K562 (cell line): ENCODE data around the gene KCNQ5. TPM values are rescaled to one million over a fixed set of nuclear protein-coding genes. Genes with fewer than 3 reads are reported as not detected.

Experiments
- ATAC-seq: fragments of 200-7000 bp; cut with Tn5 transposase; 3 replicates; pipeline ENCODE4 v1.9.1; 2020; ENCODE audit warnings: moderate library complexity
- BruUV-seq: library from RNA; stranded (reverse); fragments of 400-500 nt; replicated peaks from 2 replicates; lab custom pipeline; 2021; lab: Mats Ljungman, UMichigan
- CTCF ChIA-PET: fragments of 300-600 bp; formaldehyde crosslinking; extraction: SDS; loops from one replicate; lab custom pipeline; 2021; ENCODE audit warnings: low intra/inter-chr PET ratio; lab: Yijun Ruan, JAX
- POLR2A ChIA-PET: fragments of 300-600, 350-650 bp; sonication (Branson Sonifier 250); formaldehyde crosslinking; extraction: SDS; loops from one replicate; lab custom pipeline; 2021; ENCODE audit warnings: antibody characterized with exemption, inconsistent platforms; lab: Yijun Ruan, JAX
- DNase-seq, 4 experiments: peaks; one replicate each; pipeline versions ENCODE4 v3.0.0 to v3.0.0-alpha.2; 2011 to 2018; ENCODE audit warnings: low spot score in 3 of 4, mixed read lengths in 3 of 4; ENCODE audit errors: extremely low read depth in 1 of 4
- FAIRE-seq: peaks from 2 replicates; lab custom pipeline; 2011; peaks lifted over from hg19 to GRCh38; lab: Jason Lieb, UNC
- H2AFZ ChIP-seq: 2 replicates; pipeline ENCODE4 v1.6.0; 2011; ENCODE audit warnings: low read depth, low read length, control low read depth, inconsistent platforms
- H3K27ac ChIP-seq: fragments of 200-600 bp; 3 replicates; pipeline ENCODE4 v1.8.0; 2011; ENCODE audit warnings: low read depth, mild to moderate bottlenecking, control low read depth, inconsistent platforms, low read length, moderate library complexity, mixed read lengths; ENCODE audit errors: extremely low read depth
- H3K27me3 ChIP-seq, 2 experiments: fragments of 300-600 bp in 1 of 2; 2 replicates in 1 of 2; 3 replicates in 1 of 2; pipeline versions ENCODE4 v1.6.0 to v1.8.0; 2011; ENCODE audit warnings: inconsistent platforms in 2 of 2, low read length in 2 of 2, mild to moderate bottlenecking in 1 of 2, mixed read lengths in 1 of 2, moderate library complexity in 1 of 2; ENCODE audit not compliant: control insufficient read depth in 2 of 2, insufficient read depth in 2 of 2
- H3K36me3 ChIP-seq: fragments of 300-600 bp; 3 replicates; pipeline ENCODE4 v1.8.0; 2011; ENCODE audit warnings: mild to moderate bottlenecking, low read length, inconsistent platforms; ENCODE audit not compliant: control insufficient read depth, insufficient read depth
- H3K4me1 ChIP-seq, 2 experiments: fragments of 200-600 bp in 1 of 2; replicated peaks in 1 of 2; 2 replicates in 1 of 2; 3 replicates in 1 of 2; pipeline versions ENCODE4 v1.5.1 to v1.8.0; 2011; ENCODE audit warnings: inconsistent platforms in 2 of 2, low read length in 2 of 2, mild to moderate bottlenecking in 1 of 2, mixed read lengths in 1 of 2, moderate library complexity in 1 of 2; ENCODE audit not compliant: control insufficient read depth in 2 of 2, insufficient read depth in 2 of 2
- H3K4me2 ChIP-seq: 2 replicates; pipeline ENCODE4 v1.6.1; 2011; ENCODE audit warnings: low read length, control low read depth, inconsistent platforms, mixed read lengths; ENCODE audit not compliant: insufficient read depth
- H3K4me3 ChIP-seq: fragments of 200-600 bp; sonication (generic), shearing (Covaris generic); 2 replicates; pipeline ENCODE4 v1.5.1; 2016; ENCODE audit warnings: control low read depth, inconsistent platforms
- H3K79me2 ChIP-seq: fragments of 200-600 bp; 3 replicates; pipeline ENCODE4 v1.8.0; 2011; ENCODE audit warnings: low read length, inconsistent platforms; ENCODE audit not compliant: control insufficient read depth, insufficient read depth
- H3K9ac ChIP-seq, 2 experiments: 2 replicates each; pipeline versions ENCODE4 v1.6.0 to v1.6.1; 2011; ENCODE audit warnings: low read depth in 2 of 2, low read length in 2 of 2, control low read depth in 1 of 2, inconsistent platforms in 1 of 2, mild to moderate bottlenecking in 1 of 2, mixed read lengths in 1 of 2; ENCODE audit not compliant: insufficient read depth in 1 of 2
- H3K9me1 ChIP-seq: one replicate; pipeline ENCODE4 v1.6.0; 2011; ENCODE audit warnings: inconsistent platforms, mild to moderate bottlenecking, low read length, moderate library complexity; ENCODE audit not compliant: control insufficient read depth, insufficient read depth
- H3K9me3 ChIP-seq: replicated peaks from 2 replicates; pipeline ENCODE4 v1.5.1; 2011; ENCODE audit warnings: low read depth, low read length, inconsistent platforms; ENCODE audit not compliant: control insufficient read depth, insufficient read depth
- H4K20me1 ChIP-seq: replicated peaks from 2 replicates; pipeline ENCODE4 v1.6.1; 2011; ENCODE audit warnings: low read length, inconsistent platforms, mixed read lengths; ENCODE audit not compliant: control insufficient read depth, insufficient read depth
- ATF3 ChIP-seq, 2 experiments: fragments of 450-650 bp in 1 of 2; sonication (generic) in 1 of 2; formaldehyde crosslinking in 1 of 2; IDR thresholded peaks in 1 of 2; conservative IDR thresholded peaks in 1 of 2; 2 replicates each; pipeline versions ENCODE4 v1.6.1 to v1.8.1; 2016 to 2023; ENCODE audit warnings: mild to moderate bottlenecking in 2 of 2, moderate library complexity in 2 of 2, inconsistent platforms in 1 of 2, missing genetic modification reagents in 1 of 2
- CBX8 ChIP-seq: fragments of 200-600 bp; sonication (generic); IDR thresholded peaks from 2 replicates; pipeline ENCODE4 v1.6.1; 2012; ENCODE audit warnings: borderline replicate concordance, mixed run types, low read depth, mild to moderate bottlenecking, moderate library complexity, mixed read lengths, low read length, control low read depth, inconsistent platforms; ENCODE audit not compliant: poor library complexity, severe bottlenecking; ENCODE audit errors: extremely low read depth
- RBM34 ChIP-seq: fragments of 200-400 bp; formaldehyde crosslinking; IDR thresholded peaks from 2 replicates; pipeline ENCODE4 v1.6.1; 2018; ENCODE audit warnings: low read length, borderline replicate concordance; ENCODE audit not compliant: insufficient read depth
- ZBTB7A ChIP-seq: IDR thresholded peaks from 2 replicates; pipeline ENCODE4 v1.6.1; 2011; ENCODE audit warnings: low read depth, mild to moderate bottlenecking, low read length, moderate library complexity, borderline replicate concordance; ENCODE audit not compliant: control insufficient read depth
- ZNF609 ChIP-seq: sonication (generic); formaldehyde crosslinking; IDR thresholded peaks from 2 replicates; pipeline ENCODE4 v1.8.1; 2023; ENCODE audit warnings: missing genetic modification reagents, mild to moderate bottlenecking, borderline replicate concordance
- WGBS: fragments of 100-300 bp; shearing (Covaris generic); methylation state at CpG from one replicate; pipeline ENCODE4 v1.1.6; 2016; ENCODE audit warnings: low coverage, mixed read lengths; ENCODE audit not compliant: insufficient coverage; ENCODE audit errors: missing lambda C conversion rate; 5-methylcytosine and 5-hydroxymethylcytosine counted together
- in situ Hi-C: fragments of 300-500 bp; cut with MboI; formaldehyde crosslinking; loops from 4 replicates; pipeline ENCODE4 v1.15.0; 2018; ENCODE audit warnings: inconsistent platforms, mixed read lengths
- intact Hi-C: fragments of 100-400 bp; cut with micrococcal nuclease; formaldehyde crosslinking; loops from 2 replicates; pipeline ENCODE4 v1.14.2; 2022
- polyA plus RNA-seq, 8 experiments: library from polyadenylated mRNA; depleted of rRNA in 4 of 8; stranded (reverse) in 5 of 8; unstranded in 3 of 8; fragments of >200 nt; fragmentation: Nextera tagmentation in 2 of 8; fragmentation: Illumina TruSeq in 1 of 8; extraction: Ambion mirVana in 2 of 8; extraction: Trizol in 1 of 8; gene quantifications; 2 replicates each; pipeline versions ENCODE4 v1.2.1 to v1.2.3, GENCODE V29; 2011 to 2014; ENCODE audit warnings: inconsistent platforms in 1 of 8, missing spikeins in 1 of 8
- total RNA-seq, 7 experiments: library from RNA; depleted of rRNA in 6 of 7; stranded (reverse); fragments of >200 nt in 6 of 7; fragmentation: Illumina TruSeq in 2 of 7; extraction: Trizol in 2 of 7; gene quantifications; 2 replicates each; pipeline versions ENCODE4 v1.2.1 to v1.2.3, GENCODE V29; 2011 to 2021; ENCODE audit warnings: low replicate concordance in 1 of 7

KCNQ5 gene
- total and polyA plus RNA-seq, 9 of the 15 experiments (the other 6 are each of a cell fraction or from before 2014, with no cell fraction given) = 0.31 to 5.9 (median 2.6) TPM

- H3K4me2 ChIP-seq = no peak overlapping the region
- no peaks in the 10 kb centered on the region for H3K4me1 ChIP-seq
- intact Hi-C loops = no loop called here
- no peaks in the 10 kb centered on the region for H3K36me3 ChIP-seq
- H3K27me3 ChIP-seq = no peaks in the 10 kb centered on the region
- in situ Hi-C loops = no loop called here
- CTCF ChIA-PET = no interaction called here
- H3K79me2 ChIP-seq = no peaks in the 10 kb centered on the region
- no peak overlapping the region for H3K4me3 ChIP-seq
- no peaks in the 10 kb centered on the region for H3K9me1 ChIP-seq
- TF ChIP-seq ATF3 (IDR thresholded peaks at IDR 0.05) = no peak
- no peak for TF ChIP-seq ATF3 (CRISPR knock-in tag; conservative IDR thresholded peaks at IDR 0.05)
- TF ChIP-seq RBM34 = no peak
- TF ChIP-seq ZBTB7A = no peak
- TF ChIP-seq CBX8 = no peak
- TF ChIP-seq ZNF609 = no peak
- FAIRE-seq (no peak), ATAC-seq (no peak), DNase-seq (no peak)
- no peak overlapping the region for H3K27ac ChIP-seq
- POLR2A ChIA-PET = no interaction called here
- H4K20me1 ChIP-seq = no peaks in the 10 kb centered on the region
- no peaks in the 10 kb centered on the region for H3K9me3 ChIP-seq
- 58% methylated on average over 3 of the region's 3 CpGs for WGBS
- H2AFZ ChIP-seq = no peak overlapping the region
- no TSS peak for BruUV-seq
- no peak overlapping the region for H3K9ac ChIP-seq
Measured at GRCh38 chr6:72665599-72665998, 43.7 kb downstream of the KCNQ5 start.
